Stimulated activated CD8-positive, alpha-beta memory T cell treated with anti-CD3 and anti-CD28 coated beads, Interleukin-15, amount 100 ng/mL, for 24 hours (primary cell): ENCODE measurements around the gene TNFAIP2.
"Not testable (repeated sequence)": the region's sequence is repeated elsewhere in the genome, so short reads cannot be mapped to it uniquely, and the experiment has no call there.

Experiments
- DNase-seq: peaks from one replicate; pipeline ENCODE4 v3.0.0-alpha.2; 2020; ENCODE audit warnings: low read depth

The TNFAIP2 gene

GRCh38 chr14:103107455-103107854, 15.8 kb upstream of the TNFAIP2 start:
- DNase-seq: no peak

GRCh38 chr14:103107941-103108748, 15.1 kb upstream of the TNFAIP2 start:
- no peak for DNase-seq

- no peak for DNase-seq
Observed at GRCh38 chr14:103108749-103109207, 14.5 kb upstream of the TNFAIP2 start.

- no peak for DNase-seq
Observed at GRCh38 chr14:103109535-103110441, 13.5 kb upstream of the TNFAIP2 start.

- DNase-seq: no peak
Observed at GRCh38 chr14:103110681-103111231, 12.5 kb upstream of the TNFAIP2 start.

GRCh38 chr14:103111232-103111868, 11.9 kb upstream of the TNFAIP2 start:
- no peak for DNase-seq

- DNase-seq: no peak
Observed at GRCh38 chr14:103112400-103113243, 10.6 kb upstream of the TNFAIP2 start.

GRCh38 chr14:103113303-103113702, 10.0 kb upstream of the TNFAIP2 start:
- DNase-seq: no peak

- no peak for DNase-seq
Observed at GRCh38 chr14:103113774-103114173, 9.5 kb upstream of the TNFAIP2 start.

- DNase-seq: not testable (repeated sequence)
Observed at GRCh38 chr14:103115086-103115679, 8.1 kb upstream of the TNFAIP2 start.

GRCh38 chr14:103115845-103116572, 7.3 kb upstream of the TNFAIP2 start:
- no peak for DNase-seq

- DNase-seq: no peak
Observed at GRCh38 chr14:103116636-103117035, 6.6 kb upstream of the TNFAIP2 start.

GRCh38 chr14:103117499-103117898, 5.8 kb upstream of the TNFAIP2 start:
- DNase-seq: not testable (repeated sequence)

GRCh38 chr14:103118018-103118662, 5.1 kb upstream of the TNFAIP2 start:
- no peak for DNase-seq

GRCh38 chr14:103118663-103119404, 4.4 kb upstream of the TNFAIP2 start:
- DNase-seq: no peak

GRCh38 chr14:103119527-103119926, 3.7 kb upstream of the TNFAIP2 start:
- DNase-seq: not testable (repeated sequence)

GRCh38 chr14:103121121-103121845, 2.0 kb upstream of the TNFAIP2 start:
- no peak for DNase-seq
